HepG2 (cell line): ENCODE results near the gene FMOD. TPM values are rescaled to one million over a fixed set of nuclear protein-coding genes. Genes with fewer than 3 reads are reported as not detected.

Source experiments
- ATAC-seq: fragments of 200-7000 bp; cut with Tn5 transposase; 3 replicates; pipeline ENCODE4 v1.9.1; 2020; ENCODE audit warnings: mild to moderate bottlenecking, moderate library complexity
- BruUV-seq: library from RNA; stranded (reverse); fragments of 400-500 nt; replicated peaks from 2 replicates; lab custom pipeline; 2021; lab: Mats Ljungman, UMichigan
- CTCF ChIA-PET: fragments of 300-600 bp; formaldehyde crosslinking; extraction: SDS; loops from one replicate; lab custom pipeline; 2021; ENCODE audit warnings: low total read pairs, inconsistent platforms, low intra/inter-chr PET ratio; lab: Yijun Ruan, JAX
- POLR2A ChIA-PET: fragments of 350-600 bp; sonication (Branson Sonifier 250); formaldehyde crosslinking; loops from one replicate; lab custom pipeline; 2020; ENCODE audit warnings: antibody characterized with exemption, inconsistent platforms; lab: Yijun Ruan, JAX
- DNase-seq: peaks from one replicate; pipeline ENCODE4 v3.0.0-alpha.2; 2015; ENCODE audit warnings: low spot score
- FAIRE-seq: peaks from 3 replicates; lab custom pipeline; 2011; peaks lifted over from hg19 to GRCh38; lab: Jason Lieb, UNC
- H2AFZ ChIP-seq: one replicate; pipeline ENCODE4 v1.6.1; 2011; ENCODE audit warnings: low read length, inconsistent platforms
- H3K27ac ChIP-seq: fragments of 300-600 bp; 3 replicates; pipeline ENCODE4 v1.8.0; 2011; ENCODE audit warnings: mixed run types, mild to moderate bottlenecking, mixed read lengths, low read length, inconsistent platforms; ENCODE audit not compliant: insufficient read depth; ENCODE audit errors: extremely low read length
- H3K27me3 ChIP-seq, 2 experiments: fragments of 200-600 bp in 1 of 2; 2 replicates in 1 of 2; 3 replicates in 1 of 2; pipeline versions ENCODE4 v1.6.0 to v1.8.0; 2011; ENCODE audit warnings: low read length in 2 of 2, mild to moderate bottlenecking in 2 of 2, moderate library complexity in 2 of 2, inconsistent platforms in 1 of 2; ENCODE audit not compliant: insufficient read depth in 2 of 2, control insufficient read depth in 1 of 2
- H3K36me3 ChIP-seq, 2 experiments: fragments of 200-600 bp in 1 of 2; replicated peaks in 1 of 2; 2 replicates in 1 of 2; 3 replicates in 1 of 2; pipeline versions ENCODE4 v1.5.1 to v1.8.0; 2011; ENCODE audit warnings: low read length in 2 of 2, inconsistent platforms in 1 of 2; ENCODE audit not compliant: insufficient read depth in 2 of 2, control insufficient read depth in 1 of 2
- H3K4me1 ChIP-seq: 2 replicates; pipeline ENCODE4 v1.5.1; 2012; ENCODE audit warnings: low read length, inconsistent platforms; ENCODE audit not compliant: insufficient read depth
- H3K4me2 ChIP-seq: 2 replicates; pipeline ENCODE4 v1.6.0; 2011; ENCODE audit warnings: low read depth, low read length, inconsistent platforms
- H3K4me3 ChIP-seq, 3 experiments: fragments of 200-600 bp in 1 of 3; sonication (generic), shearing (Covaris generic) in 1 of 3; replicated peaks in 1 of 3; 2 replicates each; pipeline ENCODE4 v1.5.1; 2011 to 2016; ENCODE audit warnings: low read length in 3 of 3, inconsistent platforms in 2 of 3, low read depth in 2 of 3, mild to moderate bottlenecking in 2 of 3, control low read depth in 1 of 3, mixed read lengths in 1 of 3; ENCODE audit not compliant: insufficient read depth in 1 of 3
- H3K79me2 ChIP-seq: one replicate; pipeline ENCODE4 v1.6.1; 2011; ENCODE audit warnings: low read length, inconsistent platforms; ENCODE audit not compliant: insufficient read depth
- H3K9ac ChIP-seq: 2 replicates; pipeline ENCODE4 v1.6.0; 2011; ENCODE audit warnings: mild to moderate bottlenecking, low read depth, low read length, inconsistent platforms; ENCODE audit not compliant: insufficient read depth
- H3K9me3 ChIP-seq: 2 replicates; pipeline ENCODE4 v1.5.1; 2012; ENCODE audit warnings: mild to moderate bottlenecking, low read length
- H4K20me1 ChIP-seq: 2 replicates; pipeline ENCODE4 v1.6.0; 2011; ENCODE audit warnings: inconsistent platforms, mild to moderate bottlenecking, low read length, moderate library complexity; ENCODE audit not compliant: insufficient read depth
- KLF12 ChIP-seq: sonication (generic); formaldehyde crosslinking; IDR thresholded peaks from 2 replicates; pipeline ENCODE4 v1.4.0; 2020; ENCODE audit warnings: missing genetic modification reagents, borderline replicate concordance
- PBX3 ChIP-seq: sonication (generic); formaldehyde crosslinking; IDR thresholded peaks from 2 replicates; pipeline ENCODE4 v1.8.1; 2023; ENCODE audit warnings: missing genetic modification reagents, inconsistent platforms, borderline replicate concordance
- SPEN ChIP-seq: sonication (generic); formaldehyde crosslinking; IDR thresholded peaks from 2 replicates; pipeline ENCODE4 v1.5.1; 2020; ENCODE audit warnings: low read depth, mild to moderate bottlenecking, missing genetic modification reagents
- THAP11 ChIP-seq: IDR thresholded peaks from 2 replicates; pipeline ENCODE4 v1.6.1; 2016; ENCODE audit warnings: missing biosample characterization, missing genetic modification reagents
- THAP7 ChIP-seq: sonication (generic); formaldehyde crosslinking; IDR thresholded peaks from 2 replicates; pipeline ENCODE4 v1.8.1; 2023; ENCODE audit warnings: mild to moderate bottlenecking, missing genetic modification reagents
- YEATS4 ChIP-seq: sonication (generic); formaldehyde crosslinking; IDR thresholded peaks from 2 replicates; pipeline ENCODE4 v1.4.0; 2020; ENCODE audit warnings: missing genetic modification reagents, borderline replicate concordance
- ZBTB7B ChIP-seq: sonication (generic); formaldehyde crosslinking; IDR thresholded peaks from 2 replicates; pipeline ENCODE4 v1.4.0; 2020; ENCODE audit warnings: missing genetic modification reagents
- ZFP37 ChIP-seq: sonication (generic); formaldehyde crosslinking; IDR thresholded peaks from 2 replicates; pipeline ENCODE4 v1.4.0; 2020; ENCODE audit warnings: missing genetic modification reagents, borderline replicate concordance
- ZNF224 ChIP-seq: sonication (generic); formaldehyde crosslinking; IDR thresholded peaks from 2 replicates; pipeline ENCODE4 v1.5.0; 2020; ENCODE audit warnings: mild to moderate bottlenecking, missing genetic modification reagents
- ZNF703 ChIP-seq: sonication (generic); formaldehyde crosslinking; IDR thresholded peaks from 2 replicates; pipeline ENCODE4 v1.5.1; 2020; ENCODE audit warnings: missing genetic modification reagents, mild to moderate bottlenecking, moderate library complexity, borderline replicate concordance
- ZNF713 ChIP-seq: sonication (generic); formaldehyde crosslinking; IDR thresholded peaks from 2 replicates; pipeline ENCODE4 v1.4.0; 2020; ENCODE audit warnings: mild to moderate bottlenecking, missing genetic modification reagents
- WGBS: methylation state at CpG from one replicate; pipeline ENCODE4 v1.1.6; 2017; ENCODE audit warnings: low lambda C conversion rate; 5-methylcytosine and 5-hydroxymethylcytosine counted together
- in situ Hi-C: cut with HindIII; loops from 2 replicates; pipeline ENCODE4 v1.10.0; 2017; ENCODE audit warnings: low pct_unique_long_range_greater_than_20kb; ENCODE audit not compliant: extremely low pct_ligation_motif_present
- intact Hi-C: fragments of 100-400 bp; cut with micrococcal nuclease; formaldehyde crosslinking; loops from one replicate; pipeline ENCODE4 v1.10.0; 2022; ENCODE audit not compliant: unreplicated experiment
- polyA plus RNA-seq, 8 experiments: library from polyadenylated mRNA; depleted of rRNA in 3 of 8; stranded (reverse) in 7 of 8; unstranded in 1 of 8; fragments of >200 nt; fragmentation: Illumina TruSeq in 4 of 8; extraction: Trizol in 4 of 8; gene quantifications; 2 replicates each; pipeline versions ENCODE4 v1.2.1 to v1.2.3, GENCODE V29; 2011 to 2016; ENCODE audit warnings: low read depth in 4 of 8, missing spikeins in 1 of 8, mixed read lengths in 1 of 8; ENCODE audit not compliant: insufficient read depth in 1 of 8
- total RNA-seq, 5 experiments: library from RNA; depleted of rRNA; stranded (reverse); fragments of >200 nt; fragmentation: Illumina TruSeq; extraction: Trizol; gene quantifications; 2 replicates each; pipeline ENCODE4 v1.2.3, GENCODE V29; 2016; ENCODE audit warnings: low read depth in 1 of 5
- TF ChIP-seq, protein P1 (sequence below): sonication (generic); formaldehyde crosslinking; IDR thresholded peaks from 2 replicates; pipeline ENCODE4 v1.4.0; 2020; ENCODE audit warnings: missing genetic modification reagents
- TF ChIP-seq, protein P2 (sequence below): sonication (generic); formaldehyde crosslinking; IDR thresholded peaks from 2 replicates; pipeline ENCODE4 v1.4.0; 2020; ENCODE audit warnings: missing genetic modification reagents, borderline replicate concordance

FMOD gene
- total and polyA plus RNA-seq, 2 of the 13 experiments (the other 11 are each of a cell fraction or from before 2014, with no cell fraction given): 0.08 TPM; not detected in 1

DNA sequence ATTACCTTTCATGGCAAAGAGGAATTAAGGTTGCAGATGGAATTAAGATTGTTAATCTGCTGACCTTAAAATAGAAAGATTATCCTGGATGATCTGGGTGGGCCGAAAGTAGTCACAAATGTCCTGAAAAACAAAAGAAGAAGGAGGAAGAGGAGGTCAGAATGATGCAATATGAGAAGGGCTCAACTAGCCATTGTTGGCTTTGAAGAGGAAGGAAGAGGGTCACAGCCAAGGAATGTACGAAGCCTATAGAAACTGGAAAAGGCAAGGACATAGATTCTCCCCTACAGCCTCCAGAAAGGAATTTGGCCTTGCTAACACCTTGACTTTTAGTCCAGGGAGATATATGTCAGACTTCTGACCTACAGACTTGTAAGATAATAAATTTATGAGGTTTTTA is 39.4 kb upstream of the FMOD start:
- Histone ChIP-seq H3K4me2 (no peak overlapping the region), H3K4me3 (no peak overlapping the region), H3K9me3 (no peaks in the 10 kb centered on the region), H3K36me3 (no peaks in the 10 kb centered on the region), H3K4me1 (no peaks in the 10 kb centered on the region), H3K27me3 (no peaks in the 10 kb centered on the region; a peak in 1 of 5 replicates), H3K27ac (no peak overlapping the region), H4K20me1 (no peaks in the 10 kb centered on the region), H3K79me2 (no peaks in the 10 kb centered on the region), H2AFZ (no peak overlapping the region), H3K9ac (no peak overlapping the region)
- no peak for TF ChIP-seq ZNF224
- TF ChIP-seq, protein P1, sequence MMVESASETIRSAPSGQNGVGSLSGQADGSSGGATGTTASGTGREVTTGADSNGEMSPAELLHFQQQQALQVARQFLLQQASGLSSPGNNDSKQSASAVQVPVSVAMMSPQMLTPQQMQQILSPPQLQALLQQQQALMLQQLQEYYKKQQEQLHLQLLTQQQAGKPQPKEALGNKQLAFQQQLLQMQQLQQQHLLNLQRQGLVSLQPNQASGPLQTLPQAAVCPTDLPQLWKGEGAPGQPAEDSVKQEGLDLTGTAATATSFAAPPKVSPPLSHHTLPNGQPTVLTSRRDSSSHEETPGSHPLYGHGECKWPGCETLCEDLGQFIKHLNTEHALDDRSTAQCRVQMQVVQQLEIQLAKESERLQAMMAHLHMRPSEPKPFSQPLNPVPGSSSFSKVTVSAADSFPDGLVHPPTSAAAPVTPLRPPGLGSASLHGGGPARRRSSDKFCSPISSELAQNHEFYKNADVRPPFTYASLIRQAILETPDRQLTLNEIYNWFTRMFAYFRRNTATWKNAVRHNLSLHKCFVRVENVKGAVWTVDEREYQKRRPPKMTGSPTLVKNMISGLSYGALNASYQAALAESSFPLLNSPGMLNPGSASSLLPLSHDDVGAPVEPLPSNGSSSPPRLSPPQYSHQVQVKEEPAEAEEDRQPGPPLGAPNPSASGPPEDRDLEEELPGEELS (CRISPR knock-in tag): no peak
- TF ChIP-seq THAP7: no peak
- TF ChIP-seq THAP11: no peak
- TF ChIP-seq KLF12 (CRISPR knock-in tag): no peak
- in situ Hi-C loops (no loop called here), intact Hi-C loops (no loop called here)
- WGBS: 2% methylated on average over 2 of the region's 2 CpGs
- ATAC-seq (no peak), DNase-seq (no peak), FAIRE-seq (no peak)
- ChIA-PET CTCF (no interaction called here), POLR2A (no interaction called here)
- no TSS peak for BruUV-seq

DNA sequence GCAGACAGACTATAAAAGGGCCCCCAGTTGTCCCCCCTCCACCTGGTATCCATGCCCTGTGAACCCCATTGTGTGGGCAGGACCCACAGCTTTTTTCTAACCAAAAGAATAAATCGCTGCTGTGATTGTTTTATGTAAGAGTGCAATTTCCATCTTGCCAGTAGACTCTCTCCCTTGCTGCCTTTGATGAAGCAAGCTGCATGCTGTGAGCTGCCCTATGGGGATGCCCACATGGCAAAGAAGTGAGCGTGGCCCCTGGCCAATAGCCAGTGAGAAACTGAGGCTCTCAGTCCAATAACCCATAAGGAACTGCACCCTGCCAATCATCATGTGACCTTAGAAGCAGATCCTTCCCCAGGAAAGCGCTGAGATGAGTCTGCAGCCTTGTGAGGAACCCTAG is 37.8 kb upstream of the FMOD start:
- no TSS peak for BruUV-seq
- in situ Hi-C loops (no loop called here), intact Hi-C loops (no loop called here)
- Histone ChIP-seq H3K9me3 (no peaks in the 10 kb centered on the region), H3K4me2 (no peak overlapping the region), H3K27ac (no peak overlapping the region), H3K36me3 (no peaks in the 10 kb centered on the region), H4K20me1 (no peaks in the 10 kb centered on the region), H3K79me2 (no peaks in the 10 kb centered on the region), H3K4me1 (no peaks in the 10 kb centered on the region), H3K9ac (no peak overlapping the region), H2AFZ (no peak overlapping the region), H3K4me3 (no peak overlapping the region), H3K27me3 (no peaks in the 10 kb centered on the region; a peak in 1 of 5 replicates)
- ATAC-seq (no peak), FAIRE-seq (no peak), DNase-seq (no peak)
- ChIA-PET CTCF (no interaction called here), POLR2A (no interaction called here)
- 0% methylated on average over 3 of the region's 3 CpGs for WGBS
- TF ChIP-seq SPEN (CRISPR knock-in tag) (no peak), ZNF713 (CRISPR knock-in tag) (no peak), ZBTB7B (CRISPR knock-in tag) (no peak), ZFP37 (CRISPR knock-in tag) (no peak), ZNF703 (CRISPR knock-in tag) (no peak), PBX3 (no peak), YEATS4 (CRISPR knock-in tag) (no peak)
- TF ChIP-seq, protein P2, sequence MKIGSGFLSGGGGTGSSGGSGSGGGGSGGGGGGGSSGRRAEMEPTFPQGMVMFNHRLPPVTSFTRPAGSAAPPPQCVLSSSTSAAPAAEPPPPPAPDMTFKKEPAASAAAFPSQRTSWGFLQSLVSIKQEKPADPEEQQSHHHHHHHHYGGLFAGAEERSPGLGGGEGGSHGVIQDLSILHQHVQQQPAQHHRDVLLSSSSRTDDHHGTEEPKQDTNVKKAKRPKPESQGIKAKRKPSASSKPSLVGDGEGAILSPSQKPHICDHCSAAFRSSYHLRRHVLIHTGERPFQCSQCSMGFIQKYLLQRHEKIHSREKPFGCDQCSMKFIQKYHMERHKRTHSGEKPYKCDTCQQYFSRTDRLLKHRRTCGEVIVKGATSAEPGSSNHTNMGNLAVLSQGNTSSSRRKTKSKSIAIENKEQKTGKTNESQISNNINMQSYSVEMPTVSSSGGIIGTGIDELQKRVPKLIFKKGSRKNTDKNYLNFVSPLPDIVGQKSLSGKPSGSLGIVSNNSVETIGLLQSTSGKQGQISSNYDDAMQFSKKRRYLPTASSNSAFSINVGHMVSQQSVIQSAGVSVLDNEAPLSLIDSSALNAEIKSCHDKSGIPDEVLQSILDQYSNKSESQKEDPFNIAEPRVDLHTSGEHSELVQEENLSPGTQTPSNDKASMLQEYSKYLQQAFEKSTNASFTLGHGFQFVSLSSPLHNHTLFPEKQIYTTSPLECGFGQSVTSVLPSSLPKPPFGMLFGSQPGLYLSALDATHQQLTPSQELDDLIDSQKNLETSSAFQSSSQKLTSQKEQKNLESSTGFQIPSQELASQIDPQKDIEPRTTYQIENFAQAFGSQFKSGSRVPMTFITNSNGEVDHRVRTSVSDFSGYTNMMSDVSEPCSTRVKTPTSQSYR (CRISPR knock-in tag): no peak
